Endodermal cell (in vitro differentiated cells): ENCODE data around the gene MYO5A. TPM values are rescaled to one million over a fixed set of nuclear protein-coding genes. Genes with fewer than 3 reads are reported as not detected.

Source experiments
- DNase-seq: peaks from one replicate; pipeline ENCODE4 v3.0.0-alpha.2; 2017
- H3K27ac ChIP-seq: 2 replicates; pipeline ENCODE4 v1.5.1; 2013; ENCODE audit warnings: mild to moderate bottlenecking, low read depth, low read length, moderate library complexity
- H3K27me3 ChIP-seq: 2 replicates; pipeline ENCODE4 v1.6.1; 2013; ENCODE audit warnings: mild to moderate bottlenecking, low read length, moderate library complexity; ENCODE audit not compliant: insufficient read depth, control insufficient read depth, poor library complexity, severe bottlenecking
- H3K36me3 ChIP-seq: 2 replicates; pipeline ENCODE4 v1.7.0; 2013; ENCODE audit warnings: mild to moderate bottlenecking, low read length, moderate library complexity; ENCODE audit not compliant: control insufficient read depth, insufficient read depth
- H3K4me1 ChIP-seq: one replicate; pipeline ENCODE4 v1.7.0; 2013; ENCODE audit warnings: low read length; ENCODE audit not compliant: control insufficient read depth, insufficient read depth
- H3K4me3 ChIP-seq: 2 replicates; pipeline ENCODE4 v1.5.1; 2013; ENCODE audit warnings: mild to moderate bottlenecking, low read length, moderate library complexity
- H3K9ac ChIP-seq: 2 replicates; pipeline ENCODE4 v1.6.1; 2013; ENCODE audit warnings: mild to moderate bottlenecking, low read length, moderate library complexity; ENCODE audit not compliant: poor library complexity, severe bottlenecking; ENCODE audit errors: extremely low read depth
- H3K9me3 ChIP-seq: 2 replicates; pipeline ENCODE4 v1.6.1; 2013; ENCODE audit warnings: mild to moderate bottlenecking, low read length, moderate library complexity; ENCODE audit not compliant: control insufficient read depth
- H3K27ac Mint-ChIP-seq: 2 replicates; pipeline ENCODE4 v1.8.0; 2020; ENCODE audit warnings: mixed read lengths
- H3K27me3 Mint-ChIP-seq: 2 replicates; pipeline ENCODE4 v1.8.0; 2021; ENCODE audit warnings: mild to moderate bottlenecking, mixed read lengths; ENCODE audit not compliant: insufficient read depth
- H3K36me3 Mint-ChIP-seq: 2 replicates; pipeline ENCODE4 v1.8.0; 2020; ENCODE audit warnings: low read depth, mixed read lengths
- H3K4me1 Mint-ChIP-seq: 2 replicates; pipeline ENCODE4 v1.8.0; 2020; ENCODE audit warnings: mixed read lengths
- H3K4me3 Mint-ChIP-seq: 2 replicates; pipeline ENCODE4 v1.8.0; 2020; ENCODE audit warnings: mild to moderate bottlenecking, moderate library complexity, mixed read lengths
- H3K9me3 Mint-ChIP-seq: 2 replicates; pipeline ENCODE4 v1.8.0; 2020; ENCODE audit warnings: mild to moderate bottlenecking, mixed read lengths
- CTCF ChIP-seq: fragments of 200-600 bp; sonication (generic); conservative IDR thresholded peaks from 2 replicates; pipeline ENCODE4 v1.5.0; 2021; ENCODE audit warnings: antibody characterized with exemption, mild to moderate bottlenecking
- WGBS, 2 experiments: methylation state at CpG; one replicate each; pipeline versions ENCODE4 v1.1.5 to v1.1.7; 2013; ENCODE audit warnings: missing lambda C conversion rate in 2 of 2, mixed read lengths in 1 of 2; ENCODE audit not compliant: insufficient coverage in 1 of 2, insufficient read length in 1 of 2; 5-methylcytosine and 5-hydroxymethylcytosine counted together
- total RNA-seq, 2 donors: library from RNA; stranded (reverse); fragmentation: NEBNext Ultra II Directional in 1 of 2; extraction: Animal tissue kit (Norgen Biotek cat#: 25700) in 1 of 2; gene quantifications; 2 replicates in 1 of 2; 3 replicates in 1 of 2; pipeline ENCODE4 v1.2.1, GENCODE V29; 2021

The MYO5A gene
- total RNA-seq, 2 donors from 2014 or later = 10.0 to 13.1 TPM

GRCh38 chr15:52362497-52362896, 166.2 kb downstream of the MYO5A start:
- 94% methylated on average over 3 of the region's 3 CpGs; no CpG with 5 or more reads in 1 of the 2 experiments for WGBS, 2 experiments
- Mint-ChIP-seq H3K27me3 (no peaks in the 10 kb centered on the region), H3K36me3 (peaks cover 4% of the 10 kb centered on the region), H3K9me3 (no peaks in the 10 kb centered on the region), H3K4me3 (no peak overlapping the region), H3K27ac (no peak overlapping the region), H3K4me1 (no peaks in the 10 kb centered on the region)
- no peaks in the 10 kb centered on the region for H3K4me1 ChIP-seq
- no peak overlapping the region for H3K27ac ChIP-seq
- no peaks in the 10 kb centered on the region for H3K27me3 ChIP-seq
- no peak for DNase-seq
- no peaks in the 10 kb centered on the region for H3K36me3 ChIP-seq
- H3K4me3 ChIP-seq = no peak overlapping the region
- no peaks in the 10 kb centered on the region for H3K9me3 ChIP-seq
- no peak for TF ChIP-seq CTCF
- no peak overlapping the region for H3K9ac ChIP-seq

- H3K27ac Mint-ChIP-seq = no peak overlapping the region
- 80 to 91% methylated on average over 1 to 3 of the region's 4 CpGs for WGBS, 2 experiments
- H3K27me3 ChIP-seq = no peaks in the 10 kb centered on the region
Measured at GRCh38 chr15:52361975-52362494, 166.6 kb downstream of the MYO5A start.

DNA sequence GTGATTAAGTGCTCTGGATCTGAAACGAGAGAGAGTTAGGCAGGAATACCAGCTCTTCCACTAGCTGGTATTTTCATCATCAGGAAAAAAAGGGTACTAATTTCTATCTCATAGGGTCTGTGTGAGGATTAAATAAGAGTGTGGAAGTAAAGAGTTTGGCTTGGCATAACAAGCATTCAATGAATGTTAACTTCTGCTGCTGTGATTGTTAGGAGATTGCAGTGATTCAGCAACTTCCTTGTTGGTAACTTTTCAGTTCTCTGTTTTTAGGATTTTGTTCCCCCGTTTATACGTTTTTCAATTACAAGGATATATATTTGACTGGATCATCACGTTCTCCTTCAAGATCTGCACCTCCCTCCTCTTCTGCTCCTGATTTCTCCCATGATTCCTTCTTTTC, 167.2 kb downstream of the MYO5A start:
- no peak overlapping the region for H3K4me3 Mint-ChIP-seq
- no peak for DNase-seq
- Histone ChIP-seq H3K36me3 (no peaks in the 10 kb centered on the region), H3K9me3 (no peaks in the 10 kb centered on the region), H3K4me1 (no peaks in the 10 kb centered on the region), H3K27me3 (no peaks in the 10 kb centered on the region), H3K27ac (no peak overlapping the region), H3K9ac (no peak overlapping the region), H3K4me3 (no peak overlapping the region)
- no peaks in the 10 kb centered on the region for H3K27me3 Mint-ChIP-seq
- H3K9me3 Mint-ChIP-seq = no peaks in the 10 kb centered on the region
- no peak for TF ChIP-seq CTCF
- peaks cover 4% of the 10 kb centered on the region for H3K36me3 Mint-ChIP-seq
- H3K27ac Mint-ChIP-seq = no peak overlapping the region
- WGBS, 2 experiments = 89 to 90% methylated on average over 3 to 4 of the region's 4 CpGs
- H3K4me1 Mint-ChIP-seq = no peaks in the 10 kb centered on the region

More at GRCh38 chr15:52361975-52362494, 166.6 kb downstream of the MYO5A start:
- no peak overlapping the region for H3K4me3 Mint-ChIP-seq
- H3K9me3 Mint-ChIP-seq = no peaks in the 10 kb centered on the region
- H3K27me3 Mint-ChIP-seq = no peaks in the 10 kb centered on the region
- no peak for DNase-seq
- H3K4me1 Mint-ChIP-seq = no peaks in the 10 kb centered on the region
- no peak overlapping the region for H3K9ac ChIP-seq
- H3K4me3 ChIP-seq = no peak overlapping the region
- no peaks in the 10 kb centered on the region for H3K9me3 ChIP-seq
- H3K36me3 Mint-ChIP-seq = peaks cover 4% of the 10 kb centered on the region
- TF ChIP-seq CTCF = no peak
- no peaks in the 10 kb centered on the region for H3K4me1 ChIP-seq
- H3K36me3 ChIP-seq = no peaks in the 10 kb centered on the region
- H3K27ac ChIP-seq = no peak overlapping the region
